ENCODE data around the gene COL26A1. TPM values are rescaled to one million over a fixed set of nuclear protein-coding genes. Genes with fewer than 3 reads are reported as not detected.

The COL26A1 gene
- total RNA-seq, 1 experiment from 2014 or later = 0.43 TPM

- intact Hi-C loops (cut with micrococcal nuclease; ENCODE audit: unreplicated experiment) = no loop called here
Measured at GRCh38 chr7:101565601-101566209, 203.0 kb downstream of the COL26A1 start.

GRCh38 chr7:101567230-101567629 lies 204.6 kb downstream of the COL26A1 start:
- no peak overlapping the region for H3K4me3 ChIP-seq (ENCODE audit: low read depth, low read length, poor library complexity, severe bottlenecking)
- CTCF ChIA-PET = no interaction called here
- H3K27ac ChIP-seq (ENCODE audit: low read depth, low read length, poor library complexity, severe bottlenecking) = no peak overlapping the region
- POLR2A ChIA-PET (ENCODE audit: low non-redundant PET) = no interaction called here
- no peaks in the 10 kb centered on the region for H3K36me3 ChIP-seq (ENCODE audit: insufficient read depth, low read length, poor library complexity, severe bottlenecking)
- H3K4me1 ChIP-seq (ENCODE audit: insufficient read depth, low read length, poor library complexity, severe bottlenecking) = no peaks in the 10 kb centered on the region
- no peak for DNase-seq (ENCODE audit: low spot score)
- no TSS peak for BruUV-seq (replicated peaks)
- peaks cover 3% of the 10 kb centered on the region for H3K27me3 ChIP-seq (replicated peaks; ENCODE audit: insufficient read depth, low read depth, low read length, poor library complexity)
- peaks cover 22% of the 10 kb centered on the region for H3K9me3 ChIP-seq (ENCODE audit: low read depth, low read length, poor library complexity, severe bottlenecking)
- intact Hi-C loops (cut with micrococcal nuclease; ENCODE audit: unreplicated experiment) = no loop called here
- TF ChIP-seq CTCF (conservative IDR thresholded peaks at IDR 0.05; ENCODE audit: low read depth, low read length) (no peak), EZH2 (IDR thresholded peaks at IDR 0.05; ENCODE audit: borderline replicate concordance, low read depth, low read length, poor library complexity, severe bottlenecking) (no peak)

More at GRCh38 chr7:101565601-101566209, 203.0 kb downstream of the COL26A1 start:
- CTCF ChIA-PET = no interaction called here
- no peak for DNase-seq (ENCODE audit: low spot score)
- POLR2A ChIA-PET (ENCODE audit: low non-redundant PET) = no interaction called here
- BruUV-seq (replicated peaks) = no TSS peak
- Histone ChIP-seq H3K4me3 (ENCODE audit: low read depth, low read length, poor library complexity, severe bottlenecking) (no peak overlapping the region), H3K9me3 (ENCODE audit: low read depth, low read length, poor library complexity, severe bottlenecking) (peaks cover 11% of the 10 kb centered on the region), H3K36me3 (ENCODE audit: insufficient read depth, low read length, poor library complexity, severe bottlenecking) (no peaks in the 10 kb centered on the region), H3K4me1 (ENCODE audit: insufficient read depth, low read length, poor library complexity, severe bottlenecking) (no peaks in the 10 kb centered on the region), H3K27me3 (replicated peaks; ENCODE audit: insufficient read depth, low read depth, low read length, poor library complexity) (peaks cover 3% of the 10 kb centered on the region), H3K27ac (ENCODE audit: low read depth, low read length, poor library complexity, severe bottlenecking) (no peak overlapping the region)
- no peak for TF ChIP-seq CTCF (conservative IDR thresholded peaks at IDR 0.05; ENCODE audit: low read depth, low read length)
- TF ChIP-seq EZH2 (IDR thresholded peaks at IDR 0.05; ENCODE audit: borderline replicate concordance, low read depth, low read length, poor library complexity, severe bottlenecking) = no peak

- no peak for DNase-seq (ENCODE audit: low spot score)
- no TSS peak for BruUV-seq (replicated peaks)
- TF ChIP-seq EZH2 (IDR thresholded peaks at IDR 0.05; ENCODE audit: borderline replicate concordance, low read depth, low read length, poor library complexity, severe bottlenecking) = no peak
- no peak for TF ChIP-seq CTCF (conservative IDR thresholded peaks at IDR 0.05; ENCODE audit: low read depth, low read length)
- ChIA-PET CTCF (no interaction called here), POLR2A (ENCODE audit: low non-redundant PET) (no interaction called here)
- Histone ChIP-seq H3K27me3 (replicated peaks; ENCODE audit: insufficient read depth, low read depth, low read length, poor library complexity) (peaks cover 3% of the 10 kb centered on the region), H3K4me1 (ENCODE audit: insufficient read depth, low read length, poor library complexity, severe bottlenecking) (peaks cover 14% of the 10 kb centered on the region), H3K9me3 (ENCODE audit: low read depth, low read length, poor library complexity, severe bottlenecking) (peaks cover 37% of the 10 kb centered on the region), H3K36me3 (ENCODE audit: insufficient read depth, low read length, poor library complexity, severe bottlenecking) (no peaks in the 10 kb centered on the region), H3K27ac (ENCODE audit: low read depth, low read length, poor library complexity, severe bottlenecking) (no peak overlapping the region), H3K4me3 (ENCODE audit: low read depth, low read length, poor library complexity, severe bottlenecking) (no peak overlapping the region)
- intact Hi-C loops (cut with micrococcal nuclease; ENCODE audit: unreplicated experiment) = no loop called here
Measured at GRCh38 chr7:101572156-101572555, 209.5 kb downstream of the COL26A1 start.

Data from A673 (cell line).